MM.1S (cell line): ENCODE results near the gene ORAI3.

Experiments
- DNase-seq: peaks from one replicate; pipeline ENCODE4 v3.0.0-alpha.2; 2015
- H2AFZ ChIP-seq: fragments of 300-600 bp; sonication (generic); 2 replicates; pipeline ENCODE4 v1.6.0; 2016; ENCODE audit warnings: antibody characterized with exemption, low read length
- H3F3A ChIP-seq: fragments of 300-600 bp; sonication (generic); 2 replicates; pipeline ENCODE4 v1.6.1; 2016; ENCODE audit warnings: mild to moderate bottlenecking, antibody characterized with exemption, low read length, moderate library complexity, mixed read lengths; ENCODE audit not compliant: insufficient read depth
- H3K27ac ChIP-seq: fragments of 300-600 bp; sonication (generic); 2 replicates; pipeline ENCODE4 v1.5.1; 2016; ENCODE audit warnings: mild to moderate bottlenecking, low read length
- H3K27me3 ChIP-seq: fragments of 300-600 bp; sonication (generic); replicated peaks from 2 replicates; pipeline ENCODE4 v1.6.0; 2016; ENCODE audit warnings: low read length; ENCODE audit not compliant: insufficient read depth
- H3K36me3 ChIP-seq: fragments of 300-600 bp; sonication (generic); replicated peaks from 2 replicates; pipeline ENCODE4 v1.6.1; 2016; ENCODE audit warnings: mild to moderate bottlenecking, low read length, mixed read lengths; ENCODE audit not compliant: insufficient read depth
- H3K4me1 ChIP-seq: fragments of 300-600 bp; sonication (generic); 2 replicates; pipeline ENCODE4 v1.6.1; 2016; ENCODE audit warnings: low read length, mixed read lengths
- H3K4me2 ChIP-seq: fragments of 300-600 bp; sonication (generic); 2 replicates; pipeline ENCODE4 v1.6.0; 2016; ENCODE audit warnings: low read depth, low read length
- H3K4me3 ChIP-seq: fragments of 300-600 bp; sonication (generic); 2 replicates; pipeline ENCODE4 v1.5.1; 2016; ENCODE audit warnings: low read length, mixed read lengths
- H3K79me2 ChIP-seq: fragments of 300-600 bp; sonication (generic); 2 replicates; pipeline ENCODE4 v1.6.1; 2016; ENCODE audit warnings: mixed run types, low read length, mixed read lengths
- H3K9ac ChIP-seq: fragments of 300-600 bp; sonication (generic); 2 replicates; pipeline ENCODE4 v1.6.1; 2016; ENCODE audit warnings: low read length, mixed read lengths
- H3K9me2 ChIP-seq: fragments of 300-600 bp; sonication (generic); replicated peaks from 2 replicates; pipeline ENCODE4 v1.6.1; 2016; ENCODE audit warnings: mild to moderate bottlenecking, low read length, mixed read lengths; ENCODE audit not compliant: insufficient read depth
- H3K9me3 ChIP-seq: fragments of 300-600 bp; sonication (generic); replicated peaks from 2 replicates; pipeline ENCODE4 v1.6.1; 2016; ENCODE audit warnings: mild to moderate bottlenecking, low read length, mixed read lengths; ENCODE audit not compliant: insufficient read depth
- H4K20me1 ChIP-seq: fragments of 300-600 bp; sonication (generic); 2 replicates; pipeline ENCODE4 v1.6.1; 2016; ENCODE audit warnings: mild to moderate bottlenecking, low read length, moderate library complexity, mixed read lengths; ENCODE audit not compliant: insufficient read depth
- EZH2 ChIP-seq: fragments of 300-600 bp; sonication (generic); optimal IDR thresholded peaks from 2 replicates; pipeline ENCODE3; 2017; ENCODE audit warnings: low read depth, mild to moderate bottlenecking, antibody characterized with exemption, low read length, mixed read lengths
- EZH2phosphoT487 ChIP-seq: fragments of 300-600 bp; sonication (generic); IDR thresholded peaks from 2 replicates; pipeline ENCODE4 v1.6.1; 2018; ENCODE audit warnings: antibody characterized with exemption, low read length
- TF ChIP-seq, protein P1 (sequence below): fragments of 300-600 bp; sonication (generic); IDR thresholded peaks from 2 replicates; pipeline ENCODE4 v1.5.1; 2016; ENCODE audit warnings: antibody characterized with exemption, low read length, mixed read lengths

ORAI3 gene

DNA sequence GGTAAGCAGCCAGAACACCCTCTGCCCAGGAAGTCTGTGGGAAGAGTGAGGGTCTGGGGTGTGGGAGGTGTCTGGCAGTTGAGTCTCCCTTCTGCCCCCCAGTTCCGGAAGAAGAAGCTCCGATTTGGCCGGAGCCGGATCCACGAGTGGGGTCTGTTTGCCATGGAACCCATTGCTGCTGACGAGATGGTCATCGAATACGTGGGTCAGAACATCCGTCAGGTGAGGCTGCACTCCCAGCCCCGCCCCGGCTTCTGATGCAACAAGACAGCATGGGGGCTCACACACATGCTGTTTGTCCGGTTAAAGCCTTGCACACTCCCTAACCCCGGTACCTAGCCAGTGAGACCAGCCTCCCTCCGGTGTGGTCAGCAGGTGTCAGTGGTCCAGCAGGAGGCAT, 32.1 kb downstream of the ORAI3 start:
- Histone ChIP-seq H3K9me3 (no peaks in the 10 kb centered on the region), H3K4me3 (no peak overlapping the region), H4K20me1 (no peaks in the 10 kb centered on the region), H3K27ac (no peak overlapping the region), H2AFZ (no peak overlapping the region), H3K4me1 (no peaks in the 10 kb centered on the region), H3K79me2 (no peaks in the 10 kb centered on the region), H3F3A (no peaks in the 10 kb centered on the region), H3K27me3 (no peaks in the 10 kb centered on the region), H3K9me2 (no peaks in the 10 kb centered on the region), H3K4me2 (no peak overlapping the region), H3K36me3 (no peaks in the 10 kb centered on the region), H3K9ac (no peak overlapping the region)
- no peak for TF ChIP-seq EZH2
- no peak for TF ChIP-seq EZH2phosphoT487
- TF ChIP-seq, protein P1, sequence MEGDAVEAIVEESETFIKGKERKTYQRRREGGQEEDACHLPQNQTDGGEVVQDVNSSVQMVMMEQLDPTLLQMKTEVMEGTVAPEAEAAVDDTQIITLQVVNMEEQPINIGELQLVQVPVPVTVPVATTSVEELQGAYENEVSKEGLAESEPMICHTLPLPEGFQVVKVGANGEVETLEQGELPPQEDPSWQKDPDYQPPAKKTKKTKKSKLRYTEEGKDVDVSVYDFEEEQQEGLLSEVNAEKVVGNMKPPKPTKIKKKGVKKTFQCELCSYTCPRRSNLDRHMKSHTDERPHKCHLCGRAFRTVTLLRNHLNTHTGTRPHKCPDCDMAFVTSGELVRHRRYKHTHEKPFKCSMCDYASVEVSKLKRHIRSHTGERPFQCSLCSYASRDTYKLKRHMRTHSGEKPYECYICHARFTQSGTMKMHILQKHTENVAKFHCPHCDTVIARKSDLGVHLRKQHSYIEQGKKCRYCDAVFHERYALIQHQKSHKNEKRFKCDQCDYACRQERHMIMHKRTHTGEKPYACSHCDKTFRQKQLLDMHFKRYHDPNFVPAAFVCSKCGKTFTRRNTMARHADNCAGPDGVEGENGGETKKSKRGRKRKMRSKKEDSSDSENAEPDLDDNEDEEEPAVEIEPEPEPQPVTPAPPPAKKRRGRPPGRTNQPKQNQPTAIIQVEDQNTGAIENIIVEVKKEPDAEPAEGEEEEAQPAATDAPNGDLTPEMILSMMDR = no peak
- no peak for DNase-seq

DNA sequence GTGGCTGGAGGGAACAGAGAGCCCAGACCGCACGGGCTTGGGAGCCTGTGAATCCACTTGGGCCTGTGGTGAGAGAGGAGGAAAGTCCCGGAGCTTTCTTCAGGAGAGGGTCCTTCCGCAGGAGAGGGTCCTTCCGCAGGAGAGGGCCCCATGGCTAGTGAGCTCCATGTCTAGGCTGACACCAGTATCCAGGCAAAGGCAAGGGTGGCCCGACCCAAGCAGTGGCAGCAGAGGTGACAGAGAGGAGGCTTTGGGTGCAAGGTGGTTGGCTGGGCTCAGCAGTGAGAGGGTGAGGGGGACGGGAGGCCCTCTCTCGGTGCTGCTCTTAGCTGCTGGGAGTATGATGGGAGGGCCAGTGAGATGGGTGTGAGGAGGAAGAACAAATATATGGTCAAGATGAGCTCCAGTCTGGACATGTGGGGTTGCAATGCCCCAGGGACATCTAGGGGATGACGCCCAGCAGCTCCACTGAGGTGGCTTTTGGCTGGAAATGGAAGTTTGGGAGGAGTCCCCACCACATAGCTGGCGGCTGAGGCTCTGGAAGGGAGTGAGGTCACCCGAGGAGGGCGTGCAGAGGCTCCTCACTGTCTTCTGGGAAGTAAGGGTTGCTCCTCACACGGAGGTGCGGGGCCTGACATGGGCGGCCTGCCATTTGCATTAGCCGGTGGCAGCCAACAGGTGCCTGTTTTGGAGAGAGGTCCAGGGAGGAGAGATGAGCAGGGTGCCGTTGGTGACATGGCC, 33.9 kb downstream of the ORAI3 start:
- TF ChIP-seq, protein P1 = no peak
- TF ChIP-seq EZH2 (no peak), EZH2phosphoT487 (no peak)
- Histone ChIP-seq H3K36me3 (no peaks in the 10 kb centered on the region), H3F3A (no peaks in the 10 kb centered on the region), H2AFZ (no peak overlapping the region), H3K27ac (no peak overlapping the region), H3K9ac (no peak overlapping the region), H3K4me2 (no peak overlapping the region), H4K20me1 (no peaks in the 10 kb centered on the region), H3K9me2 (no peaks in the 10 kb centered on the region), H3K4me3 (no peak overlapping the region), H3K4me1 (no peaks in the 10 kb centered on the region), H3K79me2 (no peaks in the 10 kb centered on the region), H3K27me3 (no peaks in the 10 kb centered on the region), H3K9me3 (no peaks in the 10 kb centered on the region)
- no peak for DNase-seq

DNA sequence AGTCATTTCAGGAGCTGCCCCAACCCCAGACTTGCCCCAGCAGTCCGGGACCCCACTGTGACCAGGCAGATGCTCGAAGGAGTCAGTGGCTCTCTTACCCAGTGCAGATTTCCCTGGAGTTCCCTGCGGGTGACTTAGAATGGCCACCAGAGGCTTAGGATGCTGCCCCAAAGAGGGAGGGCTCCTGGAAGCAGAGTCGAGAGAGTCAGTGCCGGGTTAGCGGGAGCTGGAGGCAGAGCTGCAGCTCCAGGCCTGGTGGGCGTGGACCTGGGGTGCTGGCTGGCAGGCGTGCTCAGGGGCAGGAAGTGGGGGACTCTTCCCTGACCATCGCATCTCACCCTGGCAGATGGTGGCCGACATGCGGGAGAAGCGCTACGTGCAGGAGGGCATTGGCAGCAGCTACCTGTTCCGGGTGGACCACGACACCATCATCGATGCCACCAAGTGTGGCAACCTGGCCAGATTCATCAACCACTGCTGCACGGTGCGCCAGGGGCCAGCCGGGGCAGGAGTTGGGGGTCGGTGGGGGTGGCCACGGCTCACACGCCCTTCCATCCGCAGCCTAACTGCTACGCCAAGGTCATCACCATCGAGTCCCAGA, 34.5 kb downstream of the ORAI3 start:
- Histone ChIP-seq H4K20me1 (no peaks in the 10 kb centered on the region), H3K4me1 (no peaks in the 10 kb centered on the region), H3K36me3 (no peaks in the 10 kb centered on the region), H3K9me3 (no peaks in the 10 kb centered on the region), H3K4me2 (no peak overlapping the region), H2AFZ (no peak overlapping the region), H3F3A (no peaks in the 10 kb centered on the region), H3K27ac (no peak overlapping the region), H3K27me3 (no peaks in the 10 kb centered on the region), H3K4me3 (no peak overlapping the region), H3K9me2 (no peaks in the 10 kb centered on the region), H3K9ac (no peak overlapping the region), H3K79me2 (no peaks in the 10 kb centered on the region)
- no peak for TF ChIP-seq EZH2phosphoT487
- TF ChIP-seq, protein P1 = no peak
- no peak for TF ChIP-seq EZH2
- DNase-seq = no peak
